Body of pancreas (tissue), 4 donors: ENCODE results near the gene ATRIP. TPM values are rescaled to one million over a fixed set of nuclear protein-coding genes. Genes with fewer than 3 reads are reported as not detected.
"Not testable (repeated sequence)": the region's sequence is repeated elsewhere in the genome, so short reads cannot be mapped to it uniquely, and the experiment has no call there.

ENCODE experiments used
- ATAC-seq: fragments of 150-250 bp; one replicate; pipeline ENCODE4 v1.9.1; 2016
- DNase-seq, 4 donors: peaks; one replicate each; pipeline ENCODE4 v3.0.0-alpha.2; 2019
- H3K27ac ChIP-seq, 4 donors: fragments of 200-600 bp; sonication (generic); 1 replicate in 3 of 4; 2 replicates in 1 of 4; pipeline versions ENCODE4 v1.5.1 to v1.6.1; 2016 to 2019; ENCODE audit warnings: mild to moderate bottlenecking in 1 of 4, mixed read lengths in 1 of 4, moderate library complexity in 1 of 4
- H3K27me3 ChIP-seq, 2 donors: fragments of 200-600 bp; sonication (generic); one replicate each; pipeline ENCODE4 v1.6.0; 2016; ENCODE audit warnings: mild to moderate bottlenecking in 1 of 2
- H3K36me3 ChIP-seq, 2 donors: fragments of 200-600 bp; sonication (generic); replicated peaks in 1 of 2; 2 replicates each; pipeline ENCODE4 v1.5.1; 2016; ENCODE audit warnings: low read depth in 2 of 2; ENCODE audit not compliant: insufficient read depth in 1 of 2
- H3K4me1 ChIP-seq: fragments of 200-600 bp; sonication (generic); one replicate; pipeline ENCODE4 v1.6.0; 2016
- H3K4me3 ChIP-seq, 2 donors: fragments of 200-600 bp; sonication (generic); 1 replicate in 1 of 2; 2 replicates in 1 of 2; pipeline ENCODE4 v1.5.1; 2016 to 2019
- H3K9me3 ChIP-seq, 3 donors: fragments of 200-600 bp; sonication (generic); 1 replicate in 2 of 3; 2 replicates in 1 of 3; pipeline ENCODE4 v1.5.1; 2016
- POLR2A ChIP-seq, 3 donors: fragments of 450-650 bp; IDR thresholded peaks; one replicate each; pipeline ENCODE4 v1.6.1; 2016; ENCODE audit warnings: antibody characterized with exemption in 3 of 3, mild to moderate bottlenecking in 2 of 3
- whole genome bisulfite sequencing, 2 donors: methylation state at CpG; one replicate each; pipeline ENCODE4 v1.1.5; 2017; 5-methylcytosine and 5-hydroxymethylcytosine counted together
- intact Hi-C: fragments of 100-400 bp; cut with DNase I; formaldehyde crosslinking; loops from one replicate; pipeline ENCODE4 v1.15.1; 2023
- total RNA-seq, 2 donors: library from RNA; depleted of rRNA; stranded (reverse); fragments of >200 nt; gene quantifications; one replicate each; pipeline ENCODE4 v1.1.0, GENCODE V29; 2016
- TF ChIP-seq, protein P1 (sequence below), 7 experiments: fragments of 450-650 bp in 4 of 7; fragments of 200-600 bp in 3 of 7; sonication (generic) in 3 of 7; IDR thresholded peaks; one replicate each; pipeline ENCODE4 v1.5.1; 2016 to 2019; ENCODE audit warnings: antibody characterized with exemption in 7 of 7

The ATRIP gene
- total RNA-seq, 2 donors from 2014 or later, result 2.6 to 4.3 TPM

DNA sequence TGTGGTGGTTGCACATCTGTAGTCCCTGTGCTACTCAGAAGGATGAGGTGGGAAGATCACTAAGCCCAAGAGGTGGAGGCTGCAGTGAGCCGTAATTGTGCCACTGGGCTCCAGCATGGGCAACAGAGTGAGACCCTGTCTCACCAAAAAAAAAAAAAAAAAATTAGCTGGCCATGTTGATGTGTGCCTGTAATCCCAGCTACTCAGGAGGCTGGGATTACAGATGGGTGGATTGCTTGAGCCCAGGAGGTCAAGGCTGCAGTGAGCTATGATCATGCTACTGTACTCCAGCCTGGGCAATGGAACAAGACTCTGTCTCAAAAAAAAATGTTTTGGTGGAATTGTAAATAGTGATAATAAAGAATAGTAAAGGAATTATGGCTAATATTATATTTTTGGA, 9.9 kb downstream of the ATRIP start:
- Histone ChIP-seq H3K4me3 (no peak overlapping the region), H3K4me1 (no peaks in the 10 kb centered on the region), H3K27ac (no peak overlapping the region), H3K36me3 (peaks cover 10 to 16% of the 10 kb centered on the region in 2 donors), H3K9me3 (no peaks in the 10 kb centered on the region), H3K27me3 (no peaks in the 10 kb centered on the region)
- WGBS, 2 donors, result 96 to 100% methylated on average over 1 of the region's 1 CpG
- intact Hi-C loops, result no loop called here
- no peak for DNase-seq
- TF ChIP-seq, protein P1, sequence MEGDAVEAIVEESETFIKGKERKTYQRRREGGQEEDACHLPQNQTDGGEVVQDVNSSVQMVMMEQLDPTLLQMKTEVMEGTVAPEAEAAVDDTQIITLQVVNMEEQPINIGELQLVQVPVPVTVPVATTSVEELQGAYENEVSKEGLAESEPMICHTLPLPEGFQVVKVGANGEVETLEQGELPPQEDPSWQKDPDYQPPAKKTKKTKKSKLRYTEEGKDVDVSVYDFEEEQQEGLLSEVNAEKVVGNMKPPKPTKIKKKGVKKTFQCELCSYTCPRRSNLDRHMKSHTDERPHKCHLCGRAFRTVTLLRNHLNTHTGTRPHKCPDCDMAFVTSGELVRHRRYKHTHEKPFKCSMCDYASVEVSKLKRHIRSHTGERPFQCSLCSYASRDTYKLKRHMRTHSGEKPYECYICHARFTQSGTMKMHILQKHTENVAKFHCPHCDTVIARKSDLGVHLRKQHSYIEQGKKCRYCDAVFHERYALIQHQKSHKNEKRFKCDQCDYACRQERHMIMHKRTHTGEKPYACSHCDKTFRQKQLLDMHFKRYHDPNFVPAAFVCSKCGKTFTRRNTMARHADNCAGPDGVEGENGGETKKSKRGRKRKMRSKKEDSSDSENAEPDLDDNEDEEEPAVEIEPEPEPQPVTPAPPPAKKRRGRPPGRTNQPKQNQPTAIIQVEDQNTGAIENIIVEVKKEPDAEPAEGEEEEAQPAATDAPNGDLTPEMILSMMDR (IDR thresholded peaks at IDR 0.05), result no peak
- no peak for TF ChIP-seq POLR2A (IDR thresholded peaks at IDR 0.05)
- ATAC-seq, result no peak

DNA sequence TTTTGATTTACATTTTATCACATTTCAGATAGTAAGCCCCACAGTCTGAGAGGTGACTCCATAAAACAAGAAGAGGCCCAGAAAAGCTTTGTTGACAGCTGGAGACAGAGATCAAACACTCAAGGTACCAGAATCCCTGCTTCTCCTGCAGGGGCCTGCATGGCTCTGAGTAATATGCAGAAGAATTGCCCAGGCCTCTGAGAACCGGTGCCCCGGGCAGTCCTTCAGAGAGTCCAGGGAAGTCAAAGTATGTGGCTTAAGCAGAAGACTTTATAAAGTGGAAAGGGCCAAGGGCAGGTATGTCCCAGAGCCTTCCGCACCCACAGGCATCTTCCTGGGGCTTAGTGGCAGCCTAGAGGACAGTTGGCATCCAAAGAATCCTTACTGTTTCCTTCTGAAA, 12.8 kb downstream of the ATRIP start:
- no peak for ATAC-seq
- Histone ChIP-seq H3K9me3 (no peaks in the 10 kb centered on the region), H3K36me3 (peaks cover 10 to 16% of the 10 kb centered on the region in 2 donors), H3K4me3 (no peak overlapping the region), H3K4me1 (no peaks in the 10 kb centered on the region), H3K27me3 (no peaks in the 10 kb centered on the region), H3K27ac (no peak overlapping the region)
- intact Hi-C loops, result no loop called here
- DNase-seq, result no peak
- 83 to 100% methylated on average over 3 of the region's 3 CpGs for WGBS, 2 donors
- TF ChIP-seq POLR2A (IDR thresholded peaks at IDR 0.05), result no peak
- TF ChIP-seq, protein P1 (IDR thresholded peaks at IDR 0.05), result no peak

DNA sequence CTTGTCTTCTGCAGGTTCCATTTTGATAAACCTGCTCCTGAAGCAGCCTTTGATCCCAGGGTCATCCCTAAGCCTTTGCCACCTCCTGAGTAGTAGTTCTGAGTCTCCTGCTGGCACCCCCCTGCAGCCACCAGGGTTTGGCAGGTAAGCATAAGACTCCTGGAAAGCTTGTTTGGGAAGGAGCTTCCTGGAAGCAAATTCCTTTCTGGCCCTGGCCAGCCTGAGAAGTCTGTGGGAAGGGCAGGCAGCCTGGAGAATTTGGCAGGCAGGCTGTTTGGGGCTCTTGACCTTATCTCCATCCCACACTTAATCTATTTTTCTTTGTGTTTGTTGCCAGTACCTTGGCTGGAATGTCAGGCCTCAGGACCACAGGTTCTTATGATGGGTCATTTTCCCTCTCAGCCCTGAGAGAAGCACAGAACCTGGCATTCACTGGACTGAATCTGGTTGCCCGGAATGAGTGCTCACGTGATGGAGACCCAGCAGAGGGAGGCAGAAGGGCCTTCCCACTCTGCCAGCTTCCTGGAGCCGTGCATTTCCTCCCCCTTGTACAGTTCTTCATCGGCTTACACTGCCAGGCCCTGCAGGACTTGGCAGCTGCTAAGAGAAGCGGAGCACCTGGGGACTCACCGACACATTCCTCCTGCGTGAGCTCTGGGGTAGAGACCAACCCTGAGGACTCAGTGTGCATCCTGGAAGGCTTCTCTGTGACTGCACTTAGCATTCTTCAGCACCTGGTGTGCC, 13.4 kb downstream of the ATRIP start:
- intact Hi-C loops, result loop anchor here (5.0 kb wide), 3 partner anchors 47 to 102 kb away; partner anchors contain the start of gene UCN2
- DNase-seq, result no peak
- ATAC-seq, result no peak
- H3K4me1 ChIP-seq, result peaks cover 1% of the 10 kb centered on the region
- H3K27me3 ChIP-seq, result no peaks in the 10 kb centered on the region
- no peak overlapping the region for H3K4me3 ChIP-seq
- H3K27ac ChIP-seq, result no peak overlapping the region
- 83 to 90% methylated on average over 2 to 7 of the region's 7 CpGs for WGBS, 2 donors
- TF ChIP-seq, protein P1 (IDR thresholded peaks at IDR 0.05), result no peak
- no peak for TF ChIP-seq POLR2A (IDR thresholded peaks at IDR 0.05)
- peaks cover 10 to 16% of the 10 kb centered on the region in 2 donors for H3K36me3 ChIP-seq
- H3K9me3 ChIP-seq, result no peaks in the 10 kb centered on the region

DNA sequence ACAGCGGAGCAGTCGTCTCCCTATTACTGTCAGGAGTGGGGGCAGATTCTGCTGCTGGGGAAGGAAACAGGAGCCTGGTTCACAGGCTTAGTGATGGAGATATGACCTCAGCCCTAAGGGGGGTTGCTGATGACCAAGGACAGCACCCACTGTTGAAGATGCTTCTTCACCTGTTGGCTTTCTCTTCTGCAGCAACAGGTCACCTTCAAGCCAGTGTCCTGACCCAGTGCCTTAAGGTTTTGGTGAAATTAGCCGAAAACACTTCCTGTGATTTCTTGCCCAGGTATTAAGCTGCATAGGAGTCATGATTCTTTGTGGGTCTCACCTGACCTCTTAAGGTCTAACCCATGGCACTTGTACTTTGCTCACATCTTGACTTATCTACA, 14.0 kb downstream of the ATRIP start:
- Histone ChIP-seq H3K27ac (no peak overlapping the region), H3K4me3 (no peak overlapping the region), H3K36me3 (peaks cover 10 to 15% of the 10 kb centered on the region in 2 donors), H3K4me1 (peaks cover 7% of the 10 kb centered on the region), H3K27me3 (no peaks in the 10 kb centered on the region), H3K9me3 (no peaks in the 10 kb centered on the region)
- no peak for ATAC-seq
- intact Hi-C loops, result loop anchor here (5.0 kb wide), 3 partner anchors 47 to 102 kb away; partner anchors contain the start of gene UCN2
- 94 to 100% methylated on average over 1 to 3 of the region's 3 CpGs for WGBS, 2 donors
- no peak for TF ChIP-seq POLR2A (IDR thresholded peaks at IDR 0.05)
- DNase-seq, result no peak

DNA sequence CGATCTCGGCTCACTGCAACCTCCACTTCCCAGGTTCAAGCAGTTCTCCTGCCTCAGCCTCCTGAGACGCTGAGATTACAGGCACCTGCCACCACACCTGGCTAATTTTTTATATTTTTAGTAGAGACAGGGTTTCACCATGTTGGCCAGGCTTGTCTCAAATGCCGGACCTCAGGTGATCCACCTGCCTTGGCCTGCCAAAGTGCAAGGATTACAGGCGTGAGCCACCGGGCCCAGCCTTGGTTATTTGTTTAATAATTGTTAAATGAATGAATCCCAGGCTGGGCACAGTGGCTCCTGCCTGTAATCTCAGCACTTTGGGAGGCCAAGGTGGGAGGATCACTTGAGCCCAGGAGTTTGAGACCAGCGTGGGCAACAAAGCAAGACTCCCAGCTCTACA, 15.2 kb downstream of the ATRIP start:
- H3K9me3 ChIP-seq, H3K27ac ChIP-seq, H3K27me3 ChIP-seq, DNase-seq, ATAC-seq, H3K4me3 ChIP-seq: not testable (repeated sequence)
- peaks cover 15% of the 10 kb centered on the region for H3K4me1 ChIP-seq
- peaks cover 10 to 15% of the 10 kb centered on the region in 2 donors for H3K36me3 ChIP-seq
- intact Hi-C loops, result loop anchor here (5.0 kb wide), 3 partner anchors 46 to 101 kb away; partner anchors contain the start of gene UCN2
- 78 to 84% methylated on average over 7 of the region's 7 CpGs for WGBS, 2 donors
